GM18861 (cell line): ENCODE measurements around the gene TNFSF13.

Experiments
- ATAC-seq: cut with Tn5 transposase; IDR thresholded peaks from one replicate; pipeline ENCODE4 v1.9.1; 2021; ENCODE audit not compliant: unreplicated experiment

The TNFSF13 gene

GRCh38 chr17:7551396-7551795 is 7.2 kb upstream of the TNFSF13 start:
- no peak for ATAC-seq

GRCh38 chr17:7552621-7553051 is 5.9 kb upstream of the TNFSF13 start:
- ATAC-seq, result no peak

GRCh38 chr17:7553356-7553755 is 5.2 kb upstream of the TNFSF13 start:
- ATAC-seq, result no peak

- ATAC-seq, result no peak
These were observed 3.1 kb upstream of the TNFSF13 start for GRCh38 chr17:7555320-7555948.

- ATAC-seq, result no peak
These were observed 1.9 kb upstream of the TNFSF13 start for GRCh38 chr17:7556627-7557026.

GRCh38 chr17:7557147-7557764 is 1.3 kb upstream of the TNFSF13 start:
- no peak for ATAC-seq

GRCh38 chr17:7557775-7558543 is 591 bp upstream of the TNFSF13 start:
- ATAC-seq, result no peak

- no peak for ATAC-seq
These were observed 996 bp downstream of the TNFSF13 start for GRCh38 chr17:7559320-7560171.

- ATAC-seq, result no peak
These were observed 1.9 kb downstream of the TNFSF13 start for GRCh38 chr17:7560172-7561027.

- peak; percentile 34 for ATAC-seq
These were observed 2.6 kb downstream of the TNFSF13 start for GRCh38 chr17:7561028-7561575.

GRCh38 chr17:7561589-7562207 is 3.1 kb downstream of the TNFSF13 start, which contains the start of gene SENP3:
TSS of gene SENP3 (plus strand) at chr17:7561919. CDS start at chr17:7563077, 1,158 bp downstream.
- ATAC-seq, result peak; percentile 56

- no peak for ATAC-seq
These were observed 3.7 kb downstream of the TNFSF13 start for GRCh38 chr17:7562208-7562605.

GRCh38 chr17:7563115-7563869 is 4.7 kb downstream of the TNFSF13 start:
- no peak for ATAC-seq

- ATAC-seq, result no peak
These were observed 11.0 kb downstream of the TNFSF13 start for GRCh38 chr17:7569571-7569970.

- no peak for ATAC-seq
These were observed 11.8 kb downstream of the TNFSF13 start for GRCh38 chr17:7570351-7570750.

- ATAC-seq, result peak; percentile 85
These were observed 13.7 kb downstream of the TNFSF13 start for GRCh38 chr17:7572338-7572587.

GRCh38 chr17:7572588-7573323 is 14.2 kb downstream of the TNFSF13 start:
- no peak for ATAC-seq

GRCh38 chr17:7573324-7574080 is 15.0 kb downstream of the TNFSF13 start:
- ATAC-seq, result no peak
